CD14-positive monocyte (primary cell): ENCODE data around the gene SIGLEC5. TPM values are rescaled to one million over a fixed set of nuclear protein-coding genes. Genes with fewer than 3 reads are reported as not detected.

Source experiments
- DNase-seq, 3 donors: peaks; one replicate each; pipeline ENCODE4 v3.0.0-alpha.2; 2011 to 2022
- H2AFZ ChIP-seq: 2 replicates; pipeline ENCODE4 v1.6.0; 2012; ENCODE audit warnings: mild to moderate bottlenecking, low read depth, low read length, inconsistent platforms; ENCODE audit not compliant: insufficient read depth, poor library complexity, severe bottlenecking
- H3K27ac ChIP-seq, 2 donors: 1 replicate in 1 of 2; 2 replicates in 1 of 2; pipeline ENCODE4 v1.5.1; 2012 to 2013; ENCODE audit warnings: low read length in 2 of 2, control low read depth in 1 of 2, inconsistent platforms in 1 of 2, low read depth in 1 of 2, mild to moderate bottlenecking in 1 of 2
- H3K27me3 ChIP-seq, 2 donors: one replicate each; pipeline versions ENCODE4 v1.6.0 to v1.6.1; 2011 to 2013; ENCODE audit warnings: low read length in 2 of 2; ENCODE audit not compliant: control insufficient read depth in 2 of 2, insufficient read depth in 2 of 2
- H3K36me3 ChIP-seq, 2 donors: replicated peaks in 1 of 2; 1 replicate in 1 of 2; 2 replicates in 1 of 2; pipeline versions ENCODE4 v1.5.1 to v1.6.1; 2012 to 2013; ENCODE audit warnings: low read length in 2 of 2, control low read depth in 1 of 2, inconsistent platforms in 1 of 2, mild to moderate bottlenecking in 1 of 2; ENCODE audit not compliant: insufficient read depth in 2 of 2, control insufficient read depth in 1 of 2
- H3K4me1 ChIP-seq, 2 donors: 1 replicate in 1 of 2; 2 replicates in 1 of 2; pipeline versions ENCODE4 v1.5.1 to v1.6.1; 2012 to 2013; ENCODE audit warnings: low read length in 2 of 2, control low read depth in 1 of 2, inconsistent platforms in 1 of 2, mild to moderate bottlenecking in 1 of 2, moderate library complexity in 1 of 2; ENCODE audit not compliant: insufficient read depth in 2 of 2, control insufficient read depth in 1 of 2
- H3K4me2 ChIP-seq: replicated peaks from 2 replicates; pipeline ENCODE3; 2012; ENCODE audit warnings: low read length, moderate library complexity, mild to moderate bottlenecking; ENCODE audit not compliant: poor library complexity, severe bottlenecking; ENCODE audit errors: extremely low read depth
- H3K4me3 ChIP-seq, 3 experiments: fragments of 200-600 bp in 1 of 3; sonication (generic) in 1 of 3; replicated peaks in 1 of 3; 1 replicate in 2 of 3; 2 replicates in 1 of 3; pipeline ENCODE4 v1.5.1; 2011 to 2013; ENCODE audit warnings: low read length in 3 of 3, mild to moderate bottlenecking in 3 of 3, control low read depth in 2 of 3, low read depth in 2 of 3, inconsistent platforms in 1 of 3, moderate library complexity in 1 of 3
- H3K79me2 ChIP-seq: 2 replicates; pipeline ENCODE4 v1.6.0; 2012; ENCODE audit warnings: mild to moderate bottlenecking, control low read depth, inconsistent platforms, low read length, moderate library complexity; ENCODE audit not compliant: insufficient read depth
- H3K9ac ChIP-seq: 2 replicates; pipeline ENCODE4 v1.6.0; 2017; ENCODE audit warnings: low read length, mild to moderate bottlenecking; ENCODE audit not compliant: insufficient read depth, poor library complexity, severe bottlenecking
- H3K9me3 ChIP-seq, 2 donors: replicated peaks in 1 of 2; 1 replicate in 1 of 2; 2 replicates in 1 of 2; pipeline versions ENCODE4 v1.5.1 to v1.6.1; 2012 to 2013; ENCODE audit warnings: low read length in 2 of 2, control low read depth in 1 of 2; ENCODE audit not compliant: control insufficient read depth in 1 of 2, insufficient read depth in 1 of 2
- H4K20me1 ChIP-seq: 2 replicates; pipeline ENCODE4 v1.6.0; 2012; ENCODE audit warnings: mild to moderate bottlenecking, low read length, control low read depth, moderate library complexity; ENCODE audit not compliant: insufficient read depth
- H3K27ac Mint-ChIP-seq, 7 donors: one replicate each; pipeline ENCODE4 v1.8.0; 2020; ENCODE audit warnings: mild to moderate bottlenecking in 7 of 7, mixed read lengths in 7 of 7, moderate library complexity in 6 of 7, inconsistent platforms in 2 of 7
- H3K27me3 Mint-ChIP-seq, 3 donors: one replicate each; pipeline ENCODE4 v1.8.0; 2021 to 2022; ENCODE audit warnings: low read depth in 3 of 3, mild to moderate bottlenecking in 3 of 3, mixed read lengths in 3 of 3, moderate library complexity in 3 of 3, inconsistent platforms in 1 of 3
- H3K36me3 Mint-ChIP-seq, 2 donors: one replicate each; pipeline ENCODE4 v1.8.0; 2020; ENCODE audit warnings: mixed read lengths in 2 of 2, inconsistent platforms in 1 of 2, mild to moderate bottlenecking in 1 of 2
- H3K4me1 Mint-ChIP-seq: one replicate; pipeline ENCODE4 v1.8.0; 2020; ENCODE audit warnings: mild to moderate bottlenecking, mixed read lengths
- H3K4me3 Mint-ChIP-seq, 2 donors: one replicate each; pipeline ENCODE4 v1.8.0; 2020; ENCODE audit warnings: mild to moderate bottlenecking in 2 of 2, mixed read lengths in 2 of 2, moderate library complexity in 1 of 2
- H3K9me3 Mint-ChIP-seq, 7 donors: one replicate each; pipeline ENCODE4 v1.8.0; 2020 to 2022; ENCODE audit warnings: mixed read lengths in 7 of 7, mild to moderate bottlenecking in 6 of 7, moderate library complexity in 6 of 7, inconsistent platforms in 2 of 7
- CTCF ChIP-seq: fragments of 200-600 bp; IDR thresholded peaks from one replicate; pipeline ENCODE4 v1.8.0; 2022; ENCODE audit warnings: antibody characterized with exemption, mild to moderate bottlenecking
- WGBS: methylation state at CpG from one replicate; pipeline ENCODE4 v1.1.5; 2013; ENCODE audit warnings: missing lambda C conversion rate; ENCODE audit not compliant: insufficient coverage; 5-methylcytosine and 5-hydroxymethylcytosine counted together
- intact Hi-C, 2 donors: fragments of 100-400 bp; cut with micrococcal nuclease; formaldehyde crosslinking; loops; one replicate each; pipeline versions ENCODE4 v1.15.0 to v1.15.1; 2023
- polyA plus RNA-seq, 3 donors: library from polyadenylated mRNA; depleted of rRNA in 1 of 3; unstranded in 2 of 3; stranded (reverse) in 1 of 3; fragments of 300-500 nt in 2 of 3; fragments of >200 nt in 1 of 3; fragmentation: Illumina TruSeq in 2 of 3; gene quantifications; 1 replicate in 2 of 3; 2 replicates in 1 of 3; pipeline ENCODE4 v1.2.3, GENCODE V29; 2012 to 2021

SIGLEC5 gene
- polyA plus RNA-seq, 3 donors, result 10.2 to 12.6 TPM; not detected in 1

- peaks cover 11 to 14% of the 10 kb centered on the region in 2 donors for H3K4me1 ChIP-seq
- peaks cover 52 to 56% of the 10 kb centered on the region in 2 donors for H3K36me3 Mint-ChIP-seq
- intact Hi-C loops, result no loop called here
- no peak overlapping the region for H3K9ac ChIP-seq
- no peak overlapping the region for H2AFZ ChIP-seq
- H4K20me1 ChIP-seq, result no peaks in the 10 kb centered on the region
- H3K9me3 Mint-ChIP-seq, result peaks cover 5 to 14% (median 11%) of the 10 kb centered on the region in 7 donors
- peak overlapping the region in 3 of 7 donors; percentile 19 to 25 (median 23) for H3K27ac Mint-ChIP-seq
- H3K36me3 ChIP-seq, result peaks cover 27 to 57% of the 10 kb centered on the region in 2 donors
- H3K9me3 ChIP-seq, result peaks cover 13 to 20% of the 10 kb centered on the region in 2 donors
- no peaks in the 10 kb centered on the region for H3K27me3 ChIP-seq
- H3K4me2 ChIP-seq, result no peak overlapping the region
- no peak overlapping the region for H3K4me3 Mint-ChIP-seq
- H3K79me2 ChIP-seq, result no peaks in the 10 kb centered on the region
- no CpG with 5 or more reads among the region's 1 CpG for WGBS
- peaks cover 13% of the 10 kb centered on the region for H3K4me1 Mint-ChIP-seq
- DNase-seq, result peak; percentile 43 to 71 (median 46)
- no peak overlapping the region for H3K27ac ChIP-seq
- H3K27me3 Mint-ChIP-seq, result no peaks in the 10 kb centered on the region
- H3K4me3 ChIP-seq, result no peak overlapping the region
- TF ChIP-seq CTCF, result no peak
Measured at GRCh38 chr19:51586103-51586728, 44.0 kb downstream of the SIGLEC5 start.

- H3K27ac ChIP-seq, result no peak overlapping the region
- intact Hi-C loops, result no loop called here
- no peak overlapping the region for H2AFZ ChIP-seq
- no peak for TF ChIP-seq CTCF
- H4K20me1 ChIP-seq, result no peaks in the 10 kb centered on the region
- Mint-ChIP-seq H3K4me3 (no peak overlapping the region), H3K27me3 (peaks cover 0 to 2% (median 1%) of the 10 kb centered on the region in 3 donors), H3K36me3 (peaks cover 56 to 72% of the 10 kb centered on the region in 2 donors), H3K4me1 (peaks cover 16% of the 10 kb centered on the region), H3K9me3 (peaks cover 0 to 2% (median 0%) of the 10 kb centered on the region in 7 donors), H3K27ac (no peak overlapping the region)
- H3K4me2 ChIP-seq, result no peak overlapping the region
- H3K9me3 ChIP-seq, result no peaks in the 10 kb centered on the region
- H3K9ac ChIP-seq, result no peak overlapping the region
- peaks cover 22% of the 10 kb centered on the region for H3K79me2 ChIP-seq
- H3K36me3 ChIP-seq, result peaks cover 28 to 72% of the 10 kb centered on the region in 2 donors
- no peak for DNase-seq
- H3K27me3 ChIP-seq, result no peaks in the 10 kb centered on the region
- H3K4me3 ChIP-seq, result no peak overlapping the region
- 100% methylated on average over 4 of the region's 6 CpGs for WGBS
- H3K4me1 ChIP-seq, result peaks cover 5 to 13% of the 10 kb centered on the region in 2 donors
Measured at GRCh38 chr19:51576850-51577249, 53.4 kb downstream of the SIGLEC5 start.
